Mesenchymal stem cell (in vitro differentiated cells and primary cell): Measurements from ENCODE around the gene CCNT1.
"Not testable (repeated sequence)": the region's sequence is repeated elsewhere in the genome, so short reads cannot be mapped to it uniquely, and the experiment has no call there.

Experiments used
- DNase-seq: peaks from one replicate; pipeline ENCODE4 v3.0.0-alpha.2; 2013
- H2AFZ ChIP-seq: one replicate; pipeline ENCODE4 v1.6.1; 2013; ENCODE audit warnings: low read depth, mild to moderate bottlenecking, control low read depth, inconsistent platforms, low read length, moderate library complexity
- H2AK5ac ChIP-seq: 2 replicates; pipeline ENCODE4 v1.6.1; 2013; ENCODE audit warnings: low read length, moderate library complexity, mild to moderate bottlenecking, inconsistent platforms; ENCODE audit not compliant: severe bottlenecking
- H2BK120ac ChIP-seq: one replicate; pipeline ENCODE4 v1.6.1; 2013; ENCODE audit warnings: low read depth, mild to moderate bottlenecking, inconsistent platforms, low read length, moderate library complexity
- H2BK12ac ChIP-seq, 2 experiments: one replicate each; pipeline ENCODE4 v1.6.1; 2013; ENCODE audit warnings: inconsistent platforms in 2 of 2, low read length in 2 of 2, mild to moderate bottlenecking in 2 of 2, moderate library complexity in 2 of 2, control low read depth in 1 of 2
- H2BK15ac ChIP-seq: one replicate; pipeline ENCODE4 v1.6.1; 2013; ENCODE audit warnings: mild to moderate bottlenecking, low read depth, inconsistent platforms; ENCODE audit not compliant: poor library complexity, severe bottlenecking
- H2BK5ac ChIP-seq: 2 replicates; pipeline ENCODE4 v1.6.1; 2013; ENCODE audit warnings: low read depth, mild to moderate bottlenecking, low read length, control low read depth, inconsistent platforms; ENCODE audit not compliant: poor library complexity, severe bottlenecking
- H3K14ac ChIP-seq, 2 experiments: one replicate each; pipeline ENCODE4 v1.6.1; 2013; ENCODE audit warnings: inconsistent platforms in 2 of 2, low read length in 2 of 2, control low read depth in 1 of 2, mild to moderate bottlenecking in 1 of 2, moderate library complexity in 1 of 2
- H3K18ac ChIP-seq, 2 experiments: one replicate each; pipeline ENCODE4 v1.6.1; 2013; ENCODE audit warnings: inconsistent platforms in 2 of 2, low read length in 2 of 2, control low read depth in 1 of 2, low read depth in 1 of 2, mild to moderate bottlenecking in 1 of 2
- H3K23ac ChIP-seq, 2 experiments: one replicate each; pipeline ENCODE4 v1.6.1; 2013; ENCODE audit warnings: inconsistent platforms in 2 of 2, low read length in 2 of 2, mild to moderate bottlenecking in 2 of 2, moderate library complexity in 2 of 2, control low read depth in 1 of 2
- H3K27ac ChIP-seq: 2 replicates; pipeline ENCODE4 v1.5.1; 2013; ENCODE audit warnings: mild to moderate bottlenecking, moderate library complexity, low read length, control low read depth, inconsistent platforms; ENCODE audit not compliant: poor library complexity, severe bottlenecking
- H3K27me3 ChIP-seq, 2 experiments: 2 replicates each; pipeline versions ENCODE4 v1.6.1 to v1.7.0; 2013; ENCODE audit warnings: low read length in 2 of 2, mild to moderate bottlenecking in 2 of 2, moderate library complexity in 2 of 2, control low read depth in 1 of 2, inconsistent platforms in 1 of 2; ENCODE audit not compliant: control insufficient read depth in 1 of 2, insufficient read depth in 1 of 2
- H3K36me3 ChIP-seq, 2 experiments: 2 replicates each; pipeline versions ENCODE4 v1.6.1 to v1.7.0; 2013; ENCODE audit warnings: low read length in 2 of 2, control low read depth in 1 of 2, inconsistent platforms in 1 of 2, low read depth in 1 of 2, mild to moderate bottlenecking in 1 of 2; ENCODE audit not compliant: insufficient read depth in 2 of 2, control insufficient read depth in 1 of 2
- H3K4ac ChIP-seq, 2 experiments: one replicate each; pipeline ENCODE4 v1.6.1; 2013; ENCODE audit warnings: inconsistent platforms in 2 of 2, low read length in 2 of 2, mild to moderate bottlenecking in 2 of 2, moderate library complexity in 2 of 2, control low read depth in 1 of 2, low read depth in 1 of 2
- H3K4me1 ChIP-seq: 2 replicates; pipeline ENCODE4 v1.6.1; 2013; ENCODE audit warnings: low read depth, low read length, control low read depth; ENCODE audit not compliant: control insufficient read depth, insufficient read depth
- H3K4me2 ChIP-seq: 2 replicates; pipeline ENCODE4 v1.6.1; 2013; ENCODE audit warnings: low read length, mild to moderate bottlenecking, inconsistent platforms; ENCODE audit not compliant: poor library complexity, severe bottlenecking
- H3K4me3 ChIP-seq, 2 experiments: 2 replicates each; pipeline versions ENCODE4 v1.5.1 to v1.7.0; 2013; ENCODE audit warnings: low read length in 2 of 2, mild to moderate bottlenecking in 2 of 2, control low read depth in 1 of 2, low read depth in 1 of 2; ENCODE audit not compliant: insufficient read depth in 1 of 2
- H3K79me1 ChIP-seq: replicated peaks from 2 replicates; pipeline ENCODE4 v1.6.1; 2013; ENCODE audit warnings: mild to moderate bottlenecking, control low read depth, low read length, inconsistent platforms; ENCODE audit not compliant: poor library complexity, severe bottlenecking
- H3K9ac ChIP-seq: 2 replicates; pipeline ENCODE4 v1.7.0; 2013; ENCODE audit warnings: mild to moderate bottlenecking, low read length, moderate library complexity
- H3K9me3 ChIP-seq: 2 replicates; pipeline ENCODE4 v1.7.0; 2013; ENCODE audit warnings: mild to moderate bottlenecking, low read length; ENCODE audit not compliant: control insufficient read depth
- H4K8ac ChIP-seq: one replicate; pipeline ENCODE4 v1.6.1; 2013; ENCODE audit warnings: inconsistent platforms, mild to moderate bottlenecking, low read length, moderate library complexity
- H4K91ac ChIP-seq: one replicate; pipeline ENCODE4 v1.6.1; 2013; ENCODE audit warnings: mild to moderate bottlenecking, low read length, inconsistent platforms
- whole genome bisulfite sequencing: methylation state at CpG from one replicate; pipeline ENCODE4 v1.1.7; 2013; ENCODE audit warnings: mixed read lengths; 5-methylcytosine and 5-hydroxymethylcytosine counted together

The CCNT1 gene

DNA sequence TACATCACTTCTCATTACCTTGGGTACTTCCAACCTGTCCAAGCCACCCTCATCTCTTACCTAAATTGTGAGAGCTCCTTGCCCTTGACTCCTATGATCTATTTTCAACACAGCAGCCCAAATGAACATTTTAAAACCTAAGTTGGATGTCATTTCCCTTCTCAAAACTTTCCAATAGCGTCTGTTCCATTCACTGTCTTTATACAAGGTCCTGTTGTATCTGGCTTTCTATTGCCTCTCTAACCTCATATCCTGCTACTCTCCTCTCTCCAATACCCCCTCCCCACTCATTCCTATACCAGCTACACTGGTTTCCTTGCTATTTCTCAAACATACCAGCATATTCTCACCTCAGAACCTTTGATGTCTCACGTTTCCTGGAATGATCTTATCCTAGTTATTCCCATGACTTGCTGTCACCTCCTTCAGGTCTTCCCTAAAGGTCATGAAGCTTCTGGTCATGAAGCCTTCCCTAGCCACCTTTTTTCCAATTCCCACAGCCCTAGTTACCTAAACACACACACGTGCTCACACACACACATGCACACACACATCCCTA is 30.4 kb downstream of the CCNT1 start:
- H3K27ac ChIP-seq: no peak overlapping the region
- H2AFZ ChIP-seq: no peak overlapping the region
- no peak overlapping the region for H2BK12ac ChIP-seq
- no peaks in the 10 kb centered on the region for H3K9me3 ChIP-seq
- no peak overlapping the region for H2BK15ac ChIP-seq
- no peak overlapping the region for H2AK5ac ChIP-seq
- H3K4ac ChIP-seq: no peak overlapping the region
- no peak overlapping the region for H3K4me2 ChIP-seq
- H3K18ac ChIP-seq: no peak overlapping the region
- H4K91ac ChIP-seq: no peak overlapping the region
- H2BK120ac ChIP-seq: no peak overlapping the region
- H3K4me1 ChIP-seq: no peaks in the 10 kb centered on the region
- H3K14ac ChIP-seq: no peak overlapping the region
- peak overlapping the region in 1 of 2 experiments; percentile 73 for H3K23ac ChIP-seq
- H3K36me3 ChIP-seq: peaks cover 5 to 34% of the 10 kb centered on the region in 2 experiments
- peaks cover 6% of the 10 kb centered on the region for H3K79me1 ChIP-seq
- 49% methylated on average over 3 of the region's 3 CpGs for WGBS
- H3K9ac ChIP-seq: no peak overlapping the region
- H3K4me3 ChIP-seq: no peak overlapping the region
- no peaks in the 10 kb centered on the region for H3K27me3 ChIP-seq
- H2BK5ac ChIP-seq: no peak overlapping the region
- DNase-seq: no peak
- H4K8ac ChIP-seq: no peak overlapping the region

DNA sequence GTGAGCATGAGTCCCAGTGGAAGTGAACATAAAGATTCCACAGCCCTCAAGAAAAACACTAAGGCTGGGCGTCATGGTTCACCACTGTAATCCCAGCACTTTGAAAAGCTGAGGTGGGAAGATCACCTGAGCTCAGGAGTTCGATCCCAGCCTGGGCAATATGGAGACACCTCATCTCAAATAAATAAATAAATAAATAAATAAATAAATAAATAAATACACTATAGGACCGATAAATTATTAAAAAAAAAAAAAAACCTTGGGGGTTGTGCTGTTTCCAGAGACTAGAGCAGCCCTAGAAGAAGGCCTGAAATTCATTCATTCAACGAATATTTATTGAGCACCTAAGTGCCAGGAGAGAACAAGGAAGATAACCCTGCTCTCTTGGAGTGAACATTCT is 33.0 kb downstream of the CCNT1 start:
- DNase-seq: no peak
- no peaks in the 10 kb centered on the region for H3K27me3 ChIP-seq
- H3K4me3 ChIP-seq: no peak overlapping the region
- no peak overlapping the region for H3K14ac ChIP-seq
- WGBS: 97% methylated on average over 3 of the region's 4 CpGs
- H2BK120ac ChIP-seq: no peak overlapping the region
- no peak overlapping the region for H2BK15ac ChIP-seq
- H2BK12ac ChIP-seq: no peak overlapping the region
- no peaks in the 10 kb centered on the region for H3K9me3 ChIP-seq
- no peak overlapping the region for H3K4me2 ChIP-seq
- H3K23ac ChIP-seq: no peak overlapping the region
- no peak overlapping the region for H2AFZ ChIP-seq
- H3K4ac ChIP-seq: no peak overlapping the region
- H4K91ac ChIP-seq: no peak overlapping the region
- H4K8ac ChIP-seq: no peak overlapping the region
- no peak overlapping the region for H3K27ac ChIP-seq
- H2BK5ac ChIP-seq: peak overlapping the region; percentile 10
- H3K4me1 ChIP-seq: peaks cover 12% of the 10 kb centered on the region
- peaks cover 5 to 27% of the 10 kb centered on the region in 2 experiments for H3K36me3 ChIP-seq
- no peak overlapping the region for H3K18ac ChIP-seq
- no peak overlapping the region for H2AK5ac ChIP-seq
- no peak overlapping the region for H3K9ac ChIP-seq
- H3K79me1 ChIP-seq: no peaks in the 10 kb centered on the region

DNA sequence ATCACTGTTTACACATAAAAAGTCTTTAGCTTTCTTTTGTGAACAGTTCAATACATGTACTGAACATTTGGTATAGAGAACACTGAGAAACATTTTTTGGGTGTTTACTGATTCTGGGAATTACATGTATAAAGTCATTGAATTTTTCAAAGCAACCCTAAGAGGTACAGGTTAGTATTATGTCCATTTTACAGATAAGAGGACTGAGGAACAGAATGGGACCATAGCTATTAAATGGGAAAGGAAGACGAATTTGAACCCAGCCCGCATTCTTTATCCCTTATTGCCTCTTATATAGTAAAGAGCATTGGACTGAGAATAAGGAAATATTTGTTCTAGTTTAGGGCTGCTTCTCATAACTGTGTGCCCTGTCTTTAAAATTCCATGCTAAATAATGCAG is 33.6 kb downstream of the CCNT1 start:
- H2BK5ac ChIP-seq: no peak overlapping the region
- H3K4me3 ChIP-seq: peak overlapping the region in 1 of 2 experiments; percentile 88
- 100% methylated on average over 2 of the region's 2 CpGs for WGBS
- H3K23ac ChIP-seq: no peak overlapping the region
- no peak overlapping the region for H3K4me2 ChIP-seq
- no peak overlapping the region for H2BK15ac ChIP-seq
- H3K27ac ChIP-seq: no peak overlapping the region
- H2BK12ac ChIP-seq: no peak overlapping the region
- H3K4ac ChIP-seq: no peak overlapping the region
- peak overlapping the region; percentile 94 for H3K9ac ChIP-seq
- H2BK120ac ChIP-seq: no peak overlapping the region
- H2AFZ ChIP-seq: no peak overlapping the region
- H3K79me1 ChIP-seq: no peaks in the 10 kb centered on the region
- no peak for DNase-seq
- no peaks in the 10 kb centered on the region for H3K27me3 ChIP-seq
- H4K8ac ChIP-seq: no peak overlapping the region
- peaks cover 3 to 30% of the 10 kb centered on the region in 2 experiments for H3K36me3 ChIP-seq
- peaks cover 12% of the 10 kb centered on the region for H3K4me1 ChIP-seq
- no peak overlapping the region for H4K91ac ChIP-seq
- no peaks in the 10 kb centered on the region for H3K9me3 ChIP-seq
- no peak overlapping the region for H2AK5ac ChIP-seq
- H3K18ac ChIP-seq: no peak overlapping the region
- H3K14ac ChIP-seq: no peak overlapping the region

DNA sequence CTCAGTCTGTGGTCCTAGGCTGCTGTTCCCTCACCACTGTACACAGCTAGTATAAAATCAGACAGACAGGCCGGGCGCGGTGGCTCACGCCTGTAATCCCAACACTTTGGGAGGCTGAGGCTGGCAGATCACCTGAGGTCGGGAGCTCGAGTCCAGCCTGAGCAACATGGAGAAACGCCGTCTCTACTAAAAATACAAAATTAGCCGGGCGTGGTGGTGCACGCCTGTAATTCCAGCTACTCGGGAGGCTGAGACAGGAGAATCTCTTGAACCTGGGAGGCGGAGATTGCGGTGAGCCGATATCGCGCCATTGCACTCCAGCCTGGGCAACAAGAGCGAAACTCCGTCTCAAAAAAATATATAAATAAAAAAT is 34.0 kb downstream of the CCNT1 start:
- Histone ChIP-seq H3K27ac (peak overlapping the region; percentile 40), H3K9ac (peak overlapping the region; percentile 94), H2AFZ (peak overlapping the region; percentile 91), H3K4me1 (peaks cover 12% of the 10 kb centered on the region), H3K4me3 (peak overlapping the region; percentile 57 to 88), H3K4me2 (peak overlapping the region; percentile 76), H3K36me3 (peaks cover 2 to 29% of the 10 kb centered on the region in 2 experiments)
- H3K18ac ChIP-seq, H3K79me1 ChIP-seq, H3K9me3 ChIP-seq, H4K8ac ChIP-seq, H3K14ac ChIP-seq, H3K27me3 ChIP-seq, H2BK120ac ChIP-seq, DNase-seq, H2BK5ac ChIP-seq, H4K91ac ChIP-seq, H2BK15ac ChIP-seq, H3K4ac ChIP-seq, H3K23ac ChIP-seq, H2BK12ac ChIP-seq, H2AK5ac ChIP-seq: not testable (repeated sequence)
- 4% methylated on average over 14 of the region's 19 CpGs for WGBS
